ENCODE data around the gene PNPLA5. TPM values are rescaled to one million over a fixed set of nuclear protein-coding genes. Genes with fewer than 3 reads are reported as not detected.

PNPLA5 gene
- total and polyA plus RNA-seq, 2 of the 13 experiments (the other 11 are each of a cell fraction or from before 2014, with no cell fraction given): not detected

DNA sequence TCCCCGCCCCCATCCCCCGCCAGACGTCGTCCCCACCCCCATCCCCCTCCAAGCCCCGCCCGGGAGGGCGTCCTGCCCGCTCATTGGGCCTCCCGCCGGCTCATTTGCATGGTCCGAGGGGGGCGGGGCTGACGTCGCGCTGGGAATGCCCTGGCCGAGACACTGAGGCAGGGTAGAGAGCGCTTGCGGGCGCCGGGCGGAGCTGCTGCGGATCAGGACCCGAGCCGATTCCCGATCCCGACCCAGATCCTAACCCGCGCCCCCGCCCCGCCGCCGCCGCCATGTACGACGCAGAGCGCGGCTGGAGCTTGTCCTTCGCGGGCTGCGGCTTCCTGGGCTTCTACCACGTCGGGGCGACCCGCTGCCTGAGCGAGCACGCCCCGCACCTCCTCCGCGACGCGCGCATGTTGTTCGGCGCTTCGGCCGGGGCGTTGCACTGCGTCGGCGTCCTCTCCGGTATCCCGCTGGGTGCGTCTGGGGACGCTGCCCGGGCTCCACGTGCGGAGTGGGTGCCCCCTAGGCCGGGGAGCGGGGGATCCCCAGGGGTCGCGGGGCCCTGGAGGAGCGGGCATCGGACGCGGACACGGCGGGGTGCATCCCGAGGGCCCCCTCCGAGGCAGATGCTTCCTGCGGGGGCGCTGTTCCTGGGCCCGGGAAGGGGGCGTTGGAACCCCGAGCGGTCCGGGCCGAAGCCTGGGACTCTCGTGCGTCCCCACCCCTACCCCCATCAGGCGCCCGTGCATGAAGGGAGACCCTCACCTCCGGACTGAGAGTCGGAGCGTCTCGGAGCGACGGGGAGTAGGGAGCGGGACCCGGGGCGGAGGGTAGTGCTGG lies 32.0 kb upstream of the PNPLA5 start, which contains the start of gene PNPLA3:
PNPLA3 (plus strand) TSS at position 175 of the 834 bp plus-strand sequence; CDS start at position 282, 107 bp downstream.
- H3K4me1 ChIP-seq (ENCODE audit: insufficient read depth, low read length): peaks cover 66% of the 10 kb centered on the region
- H4K20me1 ChIP-seq (ENCODE audit: insufficient read depth, low read length): peaks cover 12% of the 10 kb centered on the region
- WGBS (ENCODE audit: low lambda C conversion rate): 4% methylated on average over 5 of the region's 100 CpGs
- peaks cover 9% of the 10 kb centered on the region for H3K79me2 ChIP-seq (ENCODE audit: insufficient read depth, low read length)
- in situ Hi-C loops (cut with HindIII; ENCODE audit: extremely low pct_ligation_motif_present, low pct_unique_long_range_greater_than_20kb) (no loop called here), intact Hi-C loops (cut with micrococcal nuclease; ENCODE audit: unreplicated experiment) (loop anchor here (1.0 kb wide), 1 partner anchor 41 kb away; no protein-coding TSS in a partner anchor)
- H3K9ac ChIP-seq (ENCODE audit: insufficient read depth, low read depth, low read length): peak within 1 kb of the TSS; percentile 93
- no peak for FAIRE-seq
- no peaks in the 10 kb centered on the region for H3K9me3 ChIP-seq (ENCODE audit: low read length)
- peak; percentile 77 for DNase-seq (ENCODE audit: low spot score)
- BruUV-seq (replicated peaks): no TSS peak
- ATAC-seq: peak; percentile 67
- H3K27me3 ChIP-seq (ENCODE audit: control insufficient read depth in 1 of 2, insufficient read depth in 2 of 2, low read length in 2 of 2): no peaks in the 10 kb centered on the region; a peak in 2 of 5 replicates
- H3K36me3 ChIP-seq (replicated peaks in 1 of 2; ENCODE audit: control insufficient read depth in 1 of 2, insufficient read depth in 2 of 2, low read length in 2 of 2): peaks cover 1 to 5% of the 10 kb centered on the region in 2 experiments; a peak in 4 of 5 replicates
- ChIA-PET POLR2A (interaction anchor here (1.0 to 3.6 kb wide), 3 partner anchors 9 to 31 kb away, joined by 3 to 21 read pairs (median 6); partner anchors contain the start of gene SAMM50), CTCF (ENCODE audit: low intra/inter-chr PET ratio, low total read pairs) (no interaction called here)
- H2AFZ ChIP-seq (ENCODE audit: low read length): no peak within 1 kb of the TSS
- peak within 1 kb of the TSS; percentile 85 to 88 (median 87) for H3K4me3 ChIP-seq (replicated peaks in 1 of 3; ENCODE audit: insufficient read depth in 1 of 3, low read depth in 2 of 3, low read length in 3 of 3)
- H3K27ac ChIP-seq (ENCODE audit: extremely low read length, insufficient read depth, low read length): peak within 1 kb of the TSS; percentile 97
- peak within 1 kb of the TSS; percentile 95 for H3K4me2 ChIP-seq (ENCODE audit: low read depth, low read length)
- TF ChIP-seq ZNF543 (CRISPR knock-in tag; IDR thresholded peaks at IDR 0.05): peak; percentile 45; the same call in 1 of the 2 replicates
- TF ChIP-seq SOX6 (IDR thresholded peaks at IDR 0.05): no peak
- 0 out of 2 replicates have a peak, but pooled peaks have one; percentile 18 for TF ChIP-seq SOX6 (CRISPR knock-in tag; IDR thresholded peaks at IDR 0.05)
- TF ChIP-seq SOX5 (CRISPR knock-in tag; IDR thresholded peaks at IDR 0.05; ENCODE audit: borderline replicate concordance): peak; percentile 12; the same call in 1 of the 2 replicates
- peak; percentile 72; the same call in 1 of the 2 replicates for TF ChIP-seq ZBTB7A (CRISPR knock-in tag; IDR thresholded peaks at IDR 0.05)
- TF ChIP-seq ZBTB7B (CRISPR knock-in tag; IDR thresholded peaks at IDR 0.05): peak; percentile 70
- peak; percentile 77; the same call in 1 of the 2 replicates for TF ChIP-seq MED13 (CRISPR knock-in tag; IDR thresholded peaks at IDR 0.05)
- 0 out of 2 replicates have a peak, but pooled peaks have one; percentile 70 for TF ChIP-seq ZNF124 (CRISPR knock-in tag; IDR thresholded peaks at IDR 0.05)
- TF ChIP-seq RBM39 (IDR thresholded peaks at IDR 0.05; ENCODE audit: low read depth, low read length, poor library complexity, severe bottlenecking): peak; percentile 44
- TF ChIP-seq TARDBP (CRISPR knock-in tag; IDR thresholded peaks at IDR 0.05): peak; percentile 24; the same call in 1 of the 2 replicates
- TF ChIP-seq, protein P1, sequence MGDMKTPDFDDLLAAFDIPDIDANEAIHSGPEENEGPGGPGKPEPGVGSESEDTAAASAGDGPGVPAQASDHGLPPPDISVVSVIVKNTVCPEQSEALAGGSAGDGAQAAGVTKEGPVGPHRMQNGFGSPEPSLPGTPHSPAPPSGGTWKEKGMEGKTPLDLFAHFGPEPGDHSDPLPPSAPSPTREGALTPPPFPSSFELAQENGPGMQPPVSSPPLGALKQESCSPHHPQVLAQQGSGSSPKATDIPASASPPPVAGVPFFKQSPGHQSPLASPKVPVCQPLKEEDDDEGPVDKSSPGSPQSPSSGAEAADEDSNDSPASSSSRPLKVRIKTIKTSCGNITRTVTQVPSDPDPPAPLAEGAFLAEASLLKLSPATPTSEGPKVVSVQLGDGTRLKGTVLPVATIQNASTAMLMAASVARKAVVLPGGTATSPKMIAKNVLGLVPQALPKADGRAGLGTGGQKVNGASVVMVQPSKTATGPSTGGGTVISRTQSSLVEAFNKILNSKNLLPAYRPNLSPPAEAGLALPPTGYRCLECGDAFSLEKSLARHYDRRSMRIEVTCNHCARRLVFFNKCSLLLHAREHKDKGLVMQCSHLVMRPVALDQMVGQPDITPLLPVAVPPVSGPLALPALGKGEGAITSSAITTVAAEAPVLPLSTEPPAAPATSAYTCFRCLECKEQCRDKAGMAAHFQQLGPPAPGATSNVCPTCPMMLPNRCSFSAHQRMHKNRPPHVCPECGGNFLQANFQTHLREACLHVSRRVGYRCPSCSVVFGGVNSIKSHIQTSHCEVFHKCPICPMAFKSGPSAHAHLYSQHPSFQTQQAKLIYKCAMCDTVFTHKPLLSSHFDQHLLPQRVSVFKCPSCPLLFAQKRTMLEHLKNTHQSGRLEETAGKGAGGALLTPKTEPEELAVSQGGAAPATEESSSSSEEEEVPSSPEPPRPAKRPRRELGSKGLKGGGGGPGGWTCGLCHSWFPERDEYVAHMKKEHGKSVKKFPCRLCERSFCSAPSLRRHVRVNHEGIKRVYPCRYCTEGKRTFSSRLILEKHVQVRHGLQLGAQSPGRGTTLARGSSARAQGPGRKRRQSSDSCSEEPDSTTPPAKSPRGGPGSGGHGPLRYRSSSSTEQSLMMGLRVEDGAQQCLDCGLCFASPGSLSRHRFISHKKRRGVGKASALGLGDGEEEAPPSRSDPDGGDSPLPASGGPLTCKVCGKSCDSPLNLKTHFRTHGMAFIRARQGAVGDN (CRISPR knock-in tag; IDR thresholded peaks at IDR 0.05): peak; percentile 90
- TF ChIP-seq ZNF605 (CRISPR knock-in tag; IDR thresholded peaks at IDR 0.05): peak; percentile 39; the same call in 1 of the 2 replicates
- TF ChIP-seq, protein P2, sequence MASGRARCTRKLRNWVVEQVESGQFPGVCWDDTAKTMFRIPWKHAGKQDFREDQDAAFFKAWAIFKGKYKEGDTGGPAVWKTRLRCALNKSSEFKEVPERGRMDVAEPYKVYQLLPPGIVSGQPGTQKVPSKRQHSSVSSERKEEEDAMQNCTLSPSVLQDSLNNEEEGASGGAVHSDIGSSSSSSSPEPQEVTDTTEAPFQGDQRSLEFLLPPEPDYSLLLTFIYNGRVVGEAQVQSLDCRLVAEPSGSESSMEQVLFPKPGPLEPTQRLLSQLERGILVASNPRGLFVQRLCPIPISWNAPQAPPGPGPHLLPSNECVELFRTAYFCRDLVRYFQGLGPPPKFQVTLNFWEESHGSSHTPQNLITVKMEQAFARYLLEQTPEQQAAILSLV (CRISPR knock-in tag; IDR thresholded peaks at IDR 0.05; ENCODE audit: borderline replicate concordance): peak; percentile 78; the same call in 1 of the 2 replicates
- peak; percentile 93; the same call in 1 of the 2 replicates for TF ChIP-seq ZNF468 (CRISPR knock-in tag; IDR thresholded peaks at IDR 0.05)
- TF ChIP-seq NRL (CRISPR knock-in tag; IDR thresholded peaks at IDR 0.05; ENCODE audit: borderline replicate concordance): no peak; the same call in 1 of the 2 replicates

Data from HepG2 (cell line).